OCI-LY7 (cell line): ENCODE measurements around the gene DPPA2. TPM values are rescaled to one million over a fixed set of nuclear protein-coding genes. Genes with fewer than 3 reads are reported as not detected.

Experiments
- BruUV-seq: library from RNA; stranded (reverse); fragments of 400-500 nt; replicated peaks from 2 replicates; lab custom pipeline; 2021; lab: Mats Ljungman, UMichigan
- CTCF ChIA-PET: fragments of 300-600 bp; sonication (Branson Sonifier 250); formaldehyde crosslinking; loops from one replicate; lab custom pipeline; 2022; ENCODE audit warnings: antibody characterized with exemption; ENCODE audit not compliant: unreplicated experiment; lab: Charles Lee
- POLR2A ChIA-PET: fragments of 300-600 bp; sonication (Branson Sonifier 250); formaldehyde crosslinking; loops from one replicate; lab custom pipeline; 2022; ENCODE audit warnings: antibody characterized with exemption; lab: Charles Lee
- DNase-seq: peaks from one replicate; pipeline ENCODE4 v3.0.0-alpha.2; 2015; ENCODE audit warnings: low spot score
- H2AFZ ChIP-seq: fragments of 200-600 bp; sonication (generic), shearing (Covaris generic); 2 replicates; pipeline ENCODE4 v1.6.1; 2014; ENCODE audit warnings: mild to moderate bottlenecking, antibody characterized with exemption, low read length, moderate library complexity
- H3K27ac ChIP-seq: fragments of 200-600 bp; sonication (generic); 2 replicates; pipeline ENCODE4 v1.5.1; 2014; ENCODE audit warnings: mixed run types, low read depth, mild to moderate bottlenecking, moderate library complexity, low read length, inconsistent platforms; ENCODE audit not compliant: poor library complexity, severe bottlenecking
- H3K36me3 ChIP-seq: fragments of 200-600 bp; sonication (generic); 2 replicates; pipeline ENCODE4 v1.6.1; 2014; ENCODE audit warnings: mild to moderate bottlenecking, antibody characterized with exemption, low read length, moderate library complexity, mixed read lengths; ENCODE audit not compliant: insufficient read depth
- H3K4me1 ChIP-seq: fragments of 200-600 bp; sonication (generic); 2 replicates; pipeline ENCODE4 v1.5.1; 2014; ENCODE audit warnings: mild to moderate bottlenecking, low read length; ENCODE audit not compliant: insufficient read depth, poor library complexity, severe bottlenecking
- H3K4me2 ChIP-seq: fragments of 200-600 bp; sonication (generic); 2 replicates; pipeline ENCODE4 v1.6.1; 2014; ENCODE audit warnings: mild to moderate bottlenecking, low read length
- H3K4me3 ChIP-seq: fragments of 200-600 bp; sonication (generic); 2 replicates; pipeline ENCODE4 v1.5.1; 2014; ENCODE audit warnings: mild to moderate bottlenecking, low read depth, low read length; ENCODE audit not compliant: poor library complexity, severe bottlenecking
- H3K79me2 ChIP-seq: fragments of 200-600 bp; sonication (generic); 2 replicates; pipeline ENCODE4 v1.6.1; 2016; ENCODE audit warnings: low read depth, mild to moderate bottlenecking, low read length, moderate library complexity, mixed read lengths; ENCODE audit not compliant: insufficient read depth
- H3K9me2 ChIP-seq: fragments of 200-600 bp; sonication (generic); 2 replicates; pipeline ENCODE4 v1.6.1; 2016; ENCODE audit warnings: mild to moderate bottlenecking, low read length, mixed read lengths; ENCODE audit not compliant: insufficient read depth
- H3K9me3 ChIP-seq: fragments of 200-600 bp; sonication (generic); 2 replicates; pipeline ENCODE4 v1.6.1; 2014; ENCODE audit warnings: mild to moderate bottlenecking, mixed run types, low read length, mixed read lengths
- H4K20me1 ChIP-seq: fragments of 200-600 bp; sonication (generic); 2 replicates; pipeline ENCODE4 v1.6.1; 2014; ENCODE audit warnings: mild to moderate bottlenecking, antibody characterized with exemption, low read length, moderate library complexity, mixed read lengths; ENCODE audit not compliant: insufficient read depth
- EZH2phosphoT487 ChIP-seq: fragments of 200-600 bp; sonication (generic); IDR thresholded peaks from 2 replicates; pipeline ENCODE4 v1.6.1; 2018; ENCODE audit warnings: low read depth, borderline replicate concordance, mild to moderate bottlenecking, mixed run types, antibody characterized with exemption, low read length, moderate library complexity, mixed read lengths
- intact Hi-C: fragments of 100-400 bp; cut with micrococcal nuclease; formaldehyde crosslinking; loops from one replicate; pipeline ENCODE4 v1.10.0; 2022; ENCODE audit not compliant: unreplicated experiment
- total RNA-seq, 2 experiments: library from RNA; depleted of rRNA in 1 of 2; stranded (reverse); fragments of >200 nt in 1 of 2; shearing (Covaris generic) in 1 of 2; gene quantifications; 2 replicates each; pipeline ENCODE4 v1.2.3, GENCODE V29; 2014 to 2022
- TF ChIP-seq, protein P1 (sequence below): fragments of 200-600 bp; sonication (generic); conservative IDR thresholded peaks from 2 replicates; pipeline ENCODE4 v1.5.1; 2014; ENCODE audit warnings: mild to moderate bottlenecking, antibody characterized with exemption, low read length, moderate library complexity, mixed read lengths

The DPPA2 gene
- total RNA-seq, 2 experiments from 2014 or later, result not detected

DNA sequence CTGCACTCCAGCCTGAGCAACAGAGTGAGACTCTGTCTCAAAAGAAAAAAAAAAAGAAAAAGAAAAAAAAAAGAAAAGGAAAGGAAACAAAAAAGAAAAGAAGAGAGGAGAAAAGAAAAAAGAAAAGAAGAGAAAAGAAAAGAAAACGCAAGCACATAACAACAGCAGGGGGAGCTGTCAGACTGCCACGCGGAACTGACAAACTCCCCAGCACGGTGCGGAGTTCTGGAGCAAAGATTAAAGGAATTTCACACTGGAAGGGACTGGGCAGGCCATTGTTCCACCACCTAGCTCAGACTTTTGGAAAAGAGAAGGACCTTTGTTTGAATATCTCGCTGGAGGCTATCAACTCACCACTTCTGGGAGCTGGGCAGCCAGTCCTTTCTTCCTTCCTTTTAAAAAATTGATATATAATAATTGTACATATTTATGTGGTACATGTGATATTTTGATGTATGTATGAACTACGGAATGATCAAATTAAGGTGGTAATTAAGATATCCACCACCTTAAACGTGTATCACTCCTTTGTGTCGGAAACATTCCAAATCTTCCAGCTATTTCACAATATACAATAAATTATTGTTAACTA lies 40.5 kb downstream of the DPPA2 start:
- no peak for TF ChIP-seq EZH2phosphoT487
- TF ChIP-seq, protein P1, sequence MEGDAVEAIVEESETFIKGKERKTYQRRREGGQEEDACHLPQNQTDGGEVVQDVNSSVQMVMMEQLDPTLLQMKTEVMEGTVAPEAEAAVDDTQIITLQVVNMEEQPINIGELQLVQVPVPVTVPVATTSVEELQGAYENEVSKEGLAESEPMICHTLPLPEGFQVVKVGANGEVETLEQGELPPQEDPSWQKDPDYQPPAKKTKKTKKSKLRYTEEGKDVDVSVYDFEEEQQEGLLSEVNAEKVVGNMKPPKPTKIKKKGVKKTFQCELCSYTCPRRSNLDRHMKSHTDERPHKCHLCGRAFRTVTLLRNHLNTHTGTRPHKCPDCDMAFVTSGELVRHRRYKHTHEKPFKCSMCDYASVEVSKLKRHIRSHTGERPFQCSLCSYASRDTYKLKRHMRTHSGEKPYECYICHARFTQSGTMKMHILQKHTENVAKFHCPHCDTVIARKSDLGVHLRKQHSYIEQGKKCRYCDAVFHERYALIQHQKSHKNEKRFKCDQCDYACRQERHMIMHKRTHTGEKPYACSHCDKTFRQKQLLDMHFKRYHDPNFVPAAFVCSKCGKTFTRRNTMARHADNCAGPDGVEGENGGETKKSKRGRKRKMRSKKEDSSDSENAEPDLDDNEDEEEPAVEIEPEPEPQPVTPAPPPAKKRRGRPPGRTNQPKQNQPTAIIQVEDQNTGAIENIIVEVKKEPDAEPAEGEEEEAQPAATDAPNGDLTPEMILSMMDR, result peak; percentile 51
- no peak for DNase-seq
- no peak overlapping the region for H3K27ac ChIP-seq
- POLR2A ChIA-PET, result interaction anchor here (0.7 kb wide), 2 partner anchors 12 to 599 kb away, joined by 3 to 6 read pairs; no protein-coding TSS in a partner anchor
- no peaks in the 10 kb centered on the region for H3K9me2 ChIP-seq
- H3K4me1 ChIP-seq, result no peaks in the 10 kb centered on the region
- CTCF ChIA-PET, result no interaction called here
- H3K4me3 ChIP-seq, result no peak overlapping the region
- no peaks in the 10 kb centered on the region for H3K9me3 ChIP-seq
- no TSS peak for BruUV-seq
- intact Hi-C loops, result no loop called here
- H2AFZ ChIP-seq, result no peak overlapping the region
- no peaks in the 10 kb centered on the region for H4K20me1 ChIP-seq
- no peaks in the 10 kb centered on the region for H3K36me3 ChIP-seq
- no peak overlapping the region for H3K4me2 ChIP-seq
- H3K79me2 ChIP-seq, result no peaks in the 10 kb centered on the region

DNA sequence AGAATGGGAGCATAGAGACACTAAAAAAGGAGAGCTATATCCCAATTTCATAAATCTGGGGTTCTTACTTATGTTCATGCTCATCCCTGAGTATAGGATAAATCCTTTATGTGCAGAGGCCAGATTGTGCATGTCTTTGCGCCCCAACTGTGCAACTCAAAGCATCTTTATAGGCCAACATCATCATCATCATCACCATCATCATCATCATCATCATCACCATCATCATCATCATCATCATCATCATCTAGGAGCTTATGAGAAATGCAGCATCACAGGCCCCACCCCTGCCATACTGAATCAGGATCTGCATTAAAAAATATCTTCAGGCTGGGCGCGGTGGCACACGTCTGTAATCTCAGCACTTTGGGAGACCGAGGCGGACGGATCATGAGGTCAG lies 45.5 kb downstream of the DPPA2 start:
- BruUV-seq, result no TSS peak
- Histone ChIP-seq H3K4me2 (no peak overlapping the region), H3K36me3 (no peaks in the 10 kb centered on the region), H4K20me1 (no peaks in the 10 kb centered on the region), H2AFZ (no peak overlapping the region), H3K4me3 (no peak overlapping the region), H3K27ac (no peak overlapping the region), H3K9me2 (no peaks in the 10 kb centered on the region), H3K79me2 (no peaks in the 10 kb centered on the region), H3K9me3 (no peaks in the 10 kb centered on the region), H3K4me1 (no peaks in the 10 kb centered on the region)
- no peak for DNase-seq
- TF ChIP-seq, protein P1, result no peak
- TF ChIP-seq EZH2phosphoT487, result no peak
- CTCF ChIA-PET, result no interaction called here
- POLR2A ChIA-PET, result interaction anchor here (0.7 kb wide), 1 partner anchor 40 kb away, joined by 4 read pairs; no protein-coding TSS in a partner anchor
- intact Hi-C loops, result no loop called here

DNA sequence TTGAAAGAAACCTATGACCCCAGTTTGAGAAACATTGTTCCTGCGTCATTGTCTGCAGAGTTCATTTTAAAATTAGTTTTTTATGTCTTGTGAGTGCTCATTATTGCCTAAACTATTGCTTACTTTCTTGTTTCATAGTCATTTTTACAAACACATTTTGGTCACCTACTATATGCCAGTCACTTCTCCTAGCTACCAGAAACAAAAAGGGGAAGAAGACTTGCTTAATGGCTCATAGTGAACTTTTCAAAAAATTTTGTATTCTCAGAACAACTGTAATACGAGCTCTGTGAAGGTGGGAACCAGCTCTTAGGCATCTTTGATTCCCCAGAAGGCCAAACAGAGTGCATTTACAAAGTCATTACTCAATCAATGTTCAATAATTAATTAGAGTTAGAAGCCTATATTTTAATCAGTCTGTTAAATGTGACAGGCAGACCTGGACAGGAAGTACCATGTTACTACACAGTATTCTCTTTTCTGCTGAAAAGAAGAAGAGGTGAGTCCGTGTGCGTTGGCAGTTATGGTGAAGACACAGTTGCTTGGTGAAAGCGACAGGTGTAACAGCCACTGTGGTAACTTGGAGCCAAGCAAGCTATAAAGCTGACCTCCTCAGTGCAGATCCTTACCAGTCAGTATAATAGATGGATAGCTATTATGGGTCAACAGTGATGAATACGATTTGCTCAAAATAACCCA lies 46.6 kb downstream of the DPPA2 start:
- ChIA-PET POLR2A (no interaction called here), CTCF (no interaction called here)
- Histone ChIP-seq H3K9me3 (no peaks in the 10 kb centered on the region), H3K27ac (no peak overlapping the region), H3K9me2 (no peaks in the 10 kb centered on the region), H3K4me2 (no peak overlapping the region), H3K4me3 (no peak overlapping the region), H3K79me2 (no peaks in the 10 kb centered on the region), H3K36me3 (no peaks in the 10 kb centered on the region), H4K20me1 (no peaks in the 10 kb centered on the region), H2AFZ (no peak overlapping the region), H3K4me1 (no peaks in the 10 kb centered on the region)
- TF ChIP-seq EZH2phosphoT487, result no peak
- TF ChIP-seq, protein P1, result no peak
- BruUV-seq, result no TSS peak
- DNase-seq, result no peak
- intact Hi-C loops, result no loop called here
